Activated naive CD8-positive, alpha-beta T cell treated with anti-CD3 and anti-CD28 coated beads for 36 hours (primary cell): ENCODE data around the gene CMYA5. TPM values are rescaled to one million over a fixed set of nuclear protein-coding genes. Genes with fewer than 3 reads are reported as not detected.

Source experiments
- DNase-seq: peaks from one replicate; pipeline ENCODE4 v3.0.0; 2021
- H3K27ac Mint-ChIP-seq: one replicate; pipeline ENCODE4 v1.8.0; 2022; ENCODE audit warnings: mild to moderate bottlenecking, moderate library complexity, mixed read lengths
- H3K27me3 Mint-ChIP-seq: one replicate; pipeline ENCODE4 v1.8.0; 2022; ENCODE audit warnings: mild to moderate bottlenecking, mixed read lengths
- H3K36me3 Mint-ChIP-seq: one replicate; pipeline ENCODE4 v1.8.0; 2021; ENCODE audit warnings: mild to moderate bottlenecking, mixed read lengths
- H3K4me1 Mint-ChIP-seq: one replicate; pipeline ENCODE4 v1.8.0; 2021; ENCODE audit warnings: mixed read lengths
- H3K4me3 Mint-ChIP-seq: one replicate; pipeline ENCODE4 v1.8.0; 2022; ENCODE audit warnings: mild to moderate bottlenecking, moderate library complexity, mixed read lengths
- H3K9me3 Mint-ChIP-seq: one replicate; pipeline ENCODE4 v1.8.0; 2022; ENCODE audit warnings: mixed read lengths
- total RNA-seq, 2 experiments: library from RNA; stranded (reverse); gene quantifications; one replicate each; pipeline ENCODE4 v1.2.3, GENCODE V29; 2021

The CMYA5 gene
- total RNA-seq, 2 experiments from 2014 or later: 0.16 to 0.29 TPM

DNA sequence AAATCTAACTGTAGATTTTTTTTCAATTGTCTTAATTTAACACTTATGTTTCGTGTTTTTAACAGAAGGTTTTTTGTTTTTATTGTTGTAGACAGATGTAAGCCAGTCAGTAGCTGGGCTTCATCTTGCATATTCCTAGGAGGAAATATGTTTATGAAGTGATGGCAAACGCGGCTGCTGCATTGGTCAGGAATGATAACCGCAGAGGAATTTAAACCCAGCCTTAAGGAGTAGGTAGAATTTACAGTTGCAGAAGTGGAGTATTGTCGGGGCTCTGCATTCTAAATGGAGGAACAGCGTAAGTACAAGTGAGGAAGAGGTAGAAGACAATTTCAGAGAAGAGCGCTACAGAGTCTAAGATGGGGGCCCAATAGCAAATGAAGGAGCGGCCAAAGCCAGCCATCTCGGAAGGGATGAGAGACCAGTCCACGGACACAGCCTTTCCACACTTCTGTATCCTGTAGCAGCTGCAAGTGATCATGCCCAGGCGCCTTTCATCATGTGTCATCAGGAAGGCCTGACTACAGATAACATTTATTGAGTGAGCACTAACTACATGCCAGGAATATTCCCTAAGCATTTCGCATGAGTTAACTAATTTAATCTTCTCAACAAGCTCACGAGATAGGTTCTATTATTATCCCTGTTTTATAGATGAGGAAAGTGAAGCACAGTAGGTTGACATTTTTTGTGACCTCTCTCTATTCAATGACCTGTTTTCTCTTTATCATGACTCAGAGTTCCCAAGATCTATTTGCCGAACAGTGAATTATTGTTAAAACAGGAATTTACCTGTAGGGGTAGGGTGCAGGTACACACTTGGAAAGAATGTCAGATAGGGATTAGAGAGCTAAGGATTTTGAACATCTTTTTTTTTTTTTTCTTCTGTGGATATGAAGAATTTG, 38.1 kb downstream of the CMYA5 start:
- Mint-ChIP-seq H3K27me3 (peaks cover 55% of the 10 kb centered on the region), H3K27ac (no peak overlapping the region), H3K4me1 (peaks cover 10% of the 10 kb centered on the region), H3K9me3 (no peaks in the 10 kb centered on the region), H3K36me3 (peaks cover 2% of the 10 kb centered on the region), H3K4me3 (no peak overlapping the region)
- no peak for DNase-seq

DNA sequence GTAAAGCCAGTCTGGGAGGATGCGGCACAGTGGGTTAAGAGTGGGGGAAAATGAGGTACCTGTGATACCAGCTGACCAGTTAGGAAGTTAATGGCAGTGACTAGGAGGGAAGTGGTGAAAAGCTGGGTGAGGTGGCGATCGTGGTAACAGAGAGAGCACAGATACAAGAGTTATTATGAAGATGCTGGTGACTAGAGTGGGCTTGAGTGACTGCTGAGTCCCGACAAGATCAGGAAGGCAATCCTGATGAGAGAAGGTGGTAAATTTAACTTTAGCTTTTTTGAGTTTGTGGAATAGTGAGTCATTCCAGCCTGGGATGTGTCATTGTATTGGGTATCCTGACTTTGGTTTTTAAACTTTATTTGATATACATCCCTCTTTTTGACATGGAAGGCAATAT, 38.8 kb downstream of the CMYA5 start:
- peaks cover 16% of the 10 kb centered on the region for H3K4me1 Mint-ChIP-seq
- H3K27ac Mint-ChIP-seq: no peak overlapping the region
- no peak overlapping the region for H3K4me3 Mint-ChIP-seq
- no peak for DNase-seq
- no peaks in the 10 kb centered on the region for H3K9me3 Mint-ChIP-seq
- H3K27me3 Mint-ChIP-seq: peaks cover 62% of the 10 kb centered on the region
- peaks cover 2% of the 10 kb centered on the region for H3K36me3 Mint-ChIP-seq

DNA sequence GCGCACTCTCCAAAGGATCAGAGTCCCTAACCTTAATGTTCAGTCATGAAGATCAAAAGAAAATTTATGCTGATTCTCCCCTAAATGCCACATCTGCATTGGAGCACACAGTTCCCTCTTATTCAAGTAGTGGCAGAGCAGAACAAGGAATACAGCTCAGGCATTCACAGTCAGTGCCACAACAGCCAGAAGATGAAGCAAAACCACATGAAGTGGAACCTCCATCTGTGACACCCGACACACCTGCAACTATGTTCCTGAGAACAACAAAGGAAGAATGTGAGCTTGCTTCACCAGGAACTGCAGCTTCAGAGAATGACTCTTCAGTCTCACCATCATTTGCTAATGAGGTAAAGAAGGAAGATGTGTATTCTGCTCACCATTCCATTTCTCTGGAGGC, 40.0 kb downstream of the CMYA5 start:
- Mint-ChIP-seq H3K4me1 (peaks cover 16% of the 10 kb centered on the region), H3K36me3 (peaks cover 2% of the 10 kb centered on the region), H3K4me3 (no peak overlapping the region), H3K27ac (no peak overlapping the region), H3K27me3 (peaks cover 75% of the 10 kb centered on the region), H3K9me3 (no peaks in the 10 kb centered on the region)
- no peak for DNase-seq

DNA sequence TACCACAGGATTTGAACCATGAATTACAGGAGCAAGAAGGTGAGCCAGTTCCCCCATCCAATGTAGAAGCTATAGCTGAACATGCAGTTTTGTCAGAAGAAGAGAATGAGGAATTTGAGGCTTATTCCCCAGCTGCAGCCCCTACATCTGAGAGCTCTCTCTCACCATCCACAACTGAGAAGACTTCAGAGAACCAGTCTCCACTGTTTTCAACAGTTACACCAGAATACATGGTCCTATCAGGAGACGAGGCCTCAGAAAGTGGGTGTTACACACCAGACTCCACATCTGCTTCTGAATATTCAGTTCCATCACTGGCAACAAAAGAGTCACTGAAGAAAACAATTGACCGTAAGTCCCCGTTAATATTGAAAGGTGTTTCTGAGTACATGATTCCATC, 40.9 kb downstream of the CMYA5 start:
- Mint-ChIP-seq H3K4me3 (no peak overlapping the region), H3K4me1 (peaks cover 20% of the 10 kb centered on the region), H3K27me3 (peaks cover 83% of the 10 kb centered on the region), H3K27ac (no peak overlapping the region), H3K36me3 (peaks cover 2% of the 10 kb centered on the region), H3K9me3 (no peaks in the 10 kb centered on the region)
- no peak for DNase-seq

DNA sequence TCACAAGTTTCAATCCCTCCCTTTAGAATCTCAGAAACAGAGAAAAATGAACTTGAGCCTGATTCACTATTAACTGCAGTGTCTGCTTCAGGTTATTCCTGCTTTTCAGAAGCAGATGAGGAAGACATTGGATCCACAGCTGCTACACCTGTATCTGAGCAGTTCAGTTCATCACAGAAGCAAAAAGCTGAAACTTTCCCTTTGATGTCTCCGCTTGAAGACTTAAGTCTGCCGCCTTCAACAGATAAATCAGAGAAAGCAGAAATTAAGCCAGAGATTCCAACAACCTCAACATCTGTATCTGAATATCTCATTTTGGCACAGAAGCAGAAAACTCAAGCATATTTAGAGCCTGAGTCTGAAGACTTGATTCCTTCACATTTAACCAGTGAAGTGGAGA, 42.1 kb downstream of the CMYA5 start:
- Mint-ChIP-seq H3K4me1 (peaks cover 32% of the 10 kb centered on the region), H3K36me3 (peaks cover 2% of the 10 kb centered on the region), H3K27ac (no peak overlapping the region), H3K27me3 (peaks cover 83% of the 10 kb centered on the region), H3K9me3 (no peaks in the 10 kb centered on the region), H3K4me3 (no peak overlapping the region)
- DNase-seq: no peak

DNA sequence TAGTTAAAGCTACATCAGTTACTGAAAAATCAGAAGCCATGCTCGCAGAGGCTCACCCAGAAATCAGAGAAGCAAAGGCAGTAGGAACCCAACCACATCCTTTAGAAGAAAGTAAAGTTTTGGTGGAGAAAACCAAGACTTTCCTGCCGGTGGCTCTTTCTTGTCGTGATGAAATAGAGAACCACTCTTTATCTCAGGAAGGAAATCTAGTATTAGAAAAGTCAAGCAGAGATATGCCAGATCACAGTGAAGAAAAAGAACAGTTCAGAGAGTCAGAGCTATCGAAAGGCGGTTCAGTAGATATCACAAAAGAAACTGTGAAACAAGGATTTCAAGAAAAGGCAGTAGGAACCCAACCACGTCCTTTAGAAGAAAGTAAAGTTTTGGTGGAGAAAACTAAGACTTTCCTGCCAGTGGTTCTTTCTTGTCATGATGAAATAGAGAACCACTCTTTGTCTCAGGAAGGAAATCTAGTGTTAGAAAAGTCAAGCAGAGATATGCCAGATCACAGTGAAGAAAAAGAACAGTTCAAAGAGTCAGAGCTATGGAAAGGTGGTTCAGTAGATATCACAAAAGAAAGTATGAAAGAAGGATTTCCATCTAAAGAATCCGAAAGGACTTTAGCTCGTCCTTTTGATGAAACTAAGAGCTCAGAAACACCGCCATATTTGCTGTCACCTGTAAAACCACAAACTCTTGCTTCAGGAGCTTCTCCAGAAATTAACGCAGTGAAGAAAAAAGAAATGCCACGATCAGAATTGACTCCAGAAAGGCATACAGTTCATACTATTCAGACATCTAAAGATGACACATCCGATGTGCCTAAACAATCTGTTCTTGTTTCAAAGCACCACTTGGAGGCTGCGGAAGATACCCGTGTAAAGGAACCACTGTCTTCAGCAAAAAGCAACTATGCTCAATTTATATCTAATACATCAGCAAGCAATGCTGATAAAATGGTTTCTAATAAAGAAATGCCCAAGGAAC, 47.2 kb downstream of the CMYA5 start:
- Mint-ChIP-seq H3K9me3 (peaks cover 4% of the 10 kb centered on the region), H3K27me3 (peaks cover 58% of the 10 kb centered on the region), H3K36me3 (no peaks in the 10 kb centered on the region), H3K4me3 (peak overlapping the region; percentile 58), H3K27ac (peak overlapping the region; percentile 73), H3K4me1 (peaks cover 42% of the 10 kb centered on the region)
- DNase-seq: no peak

DNA sequence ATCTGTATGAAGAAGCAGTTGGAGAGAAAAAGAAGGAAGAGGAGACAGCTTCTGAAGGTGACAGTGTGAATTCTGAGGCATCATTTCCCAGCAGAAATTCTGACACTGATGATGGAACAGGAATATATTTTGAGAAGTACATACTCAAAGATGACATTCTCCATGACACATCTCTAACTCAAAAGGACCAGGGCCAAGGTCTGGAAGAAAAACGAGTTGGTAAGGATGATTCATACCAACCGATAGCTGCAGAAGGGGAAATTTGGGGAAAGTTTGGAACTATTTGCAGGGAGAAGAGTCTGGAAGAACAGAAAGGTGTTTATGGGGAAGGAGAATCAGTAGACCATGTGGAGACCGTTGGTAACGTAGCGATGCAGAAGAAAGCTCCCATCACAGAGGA, 48.7 kb downstream of the CMYA5 start:
- H3K27ac Mint-ChIP-seq: no peak overlapping the region
- no peak overlapping the region for H3K4me3 Mint-ChIP-seq
- DNase-seq: no peak
- H3K4me1 Mint-ChIP-seq: peaks cover 32% of the 10 kb centered on the region
- H3K36me3 Mint-ChIP-seq: no peaks in the 10 kb centered on the region
- H3K9me3 Mint-ChIP-seq: peaks cover 4% of the 10 kb centered on the region
- H3K27me3 Mint-ChIP-seq: peaks cover 47% of the 10 kb centered on the region

DNA sequence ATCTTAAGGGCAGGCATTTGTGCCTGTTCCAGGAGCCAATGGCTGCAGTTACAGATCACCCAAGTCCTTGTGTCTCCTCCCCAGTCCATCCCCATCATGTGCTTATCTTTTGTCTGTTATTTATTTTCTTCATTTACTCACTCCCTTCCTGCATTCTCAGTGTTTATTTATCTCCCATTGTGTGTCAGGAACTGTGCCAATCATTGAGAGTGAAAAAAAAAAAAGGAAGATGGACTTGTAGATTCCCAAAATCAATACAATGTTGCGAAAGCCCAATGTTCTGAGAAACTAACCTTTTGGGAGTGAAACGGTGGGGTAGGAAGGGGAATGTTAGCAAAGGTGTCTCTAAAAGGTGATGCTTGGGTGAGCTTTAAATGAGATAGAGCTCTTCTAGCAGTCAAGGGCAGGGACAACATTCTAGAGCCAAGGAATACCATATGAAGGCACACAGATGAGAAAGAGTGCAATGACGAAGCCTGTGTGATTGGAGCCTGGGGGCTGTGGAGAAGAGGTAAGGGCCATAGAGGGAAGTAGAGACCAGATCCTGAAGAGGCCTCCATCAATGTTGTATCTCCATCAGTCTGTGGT, 53.0 kb downstream of the CMYA5 start:
- no peak overlapping the region for H3K27ac Mint-ChIP-seq
- DNase-seq: no peak
- peaks cover 21% of the 10 kb centered on the region for H3K27me3 Mint-ChIP-seq
- no peaks in the 10 kb centered on the region for H3K36me3 Mint-ChIP-seq
- H3K4me1 Mint-ChIP-seq: peaks cover 8% of the 10 kb centered on the region
- H3K9me3 Mint-ChIP-seq: peaks cover 4% of the 10 kb centered on the region
- H3K4me3 Mint-ChIP-seq: no peak overlapping the region

DNA sequence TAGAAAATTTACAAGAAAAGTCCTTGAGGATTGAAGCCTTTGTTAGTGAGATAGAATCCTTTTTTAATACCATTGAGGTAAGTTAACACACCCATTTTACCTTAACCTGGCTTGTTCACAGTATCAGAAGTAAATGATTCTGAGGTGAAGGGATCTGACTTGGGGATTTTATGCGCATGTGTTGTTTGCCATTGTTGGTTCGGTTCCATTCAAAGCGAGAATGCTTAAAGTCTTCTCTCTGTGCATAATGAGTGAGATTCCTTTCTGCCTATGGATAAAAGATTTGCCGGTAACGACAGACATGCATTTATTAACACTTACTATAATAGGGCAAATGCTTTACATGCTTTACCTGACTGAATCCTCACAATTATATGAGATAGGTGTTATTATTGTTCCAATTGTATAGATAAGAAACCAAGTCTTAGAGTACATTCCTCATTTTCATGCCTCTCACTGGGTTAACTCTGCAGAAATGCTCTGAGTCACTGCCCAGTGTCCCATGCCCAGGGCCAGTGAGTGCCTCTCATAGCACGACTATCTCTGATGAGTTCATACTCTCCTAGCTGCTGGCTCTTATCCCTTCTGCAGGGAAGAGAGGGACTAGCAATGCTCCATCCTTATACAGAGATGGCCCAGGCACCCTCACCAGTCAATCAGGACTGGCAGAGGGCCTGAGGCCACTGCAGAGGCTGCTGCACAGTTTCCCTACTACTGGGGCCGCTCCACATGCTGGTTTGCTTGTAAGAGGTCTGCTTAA, 54.4 kb downstream of the CMYA5 start:
- Mint-ChIP-seq H3K27ac (no peak overlapping the region), H3K27me3 (peaks cover 9% of the 10 kb centered on the region), H3K4me1 (no peaks in the 10 kb centered on the region), H3K4me3 (no peak overlapping the region), H3K9me3 (no peaks in the 10 kb centered on the region), H3K36me3 (no peaks in the 10 kb centered on the region)
- no peak for DNase-seq

DNA sequence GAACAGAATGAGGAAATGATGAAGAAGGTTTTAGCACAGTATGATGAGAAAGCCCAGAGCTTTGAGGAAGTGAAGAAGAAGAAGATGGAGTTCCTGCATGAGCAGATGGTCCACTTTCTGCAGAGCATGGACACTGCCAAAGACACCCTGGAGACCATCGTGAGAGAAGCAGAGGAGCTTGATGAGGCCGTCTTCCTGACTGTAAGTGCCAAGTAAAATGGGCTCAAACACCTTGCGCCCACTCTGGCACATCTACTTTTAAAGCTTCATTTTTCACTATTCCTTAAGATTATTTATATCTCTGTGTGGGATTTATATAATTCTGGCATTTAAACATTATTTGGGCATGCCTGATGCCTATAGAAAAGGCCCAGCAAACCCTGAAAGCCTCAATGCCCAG, 55.6 kb downstream of the CMYA5 start:
- Mint-ChIP-seq H3K4me3 (no peak overlapping the region), H3K27ac (no peak overlapping the region), H3K36me3 (no peaks in the 10 kb centered on the region), H3K9me3 (no peaks in the 10 kb centered on the region), H3K4me1 (no peaks in the 10 kb centered on the region), H3K27me3 (peaks cover 13% of the 10 kb centered on the region)
- DNase-seq: no peak

DNA sequence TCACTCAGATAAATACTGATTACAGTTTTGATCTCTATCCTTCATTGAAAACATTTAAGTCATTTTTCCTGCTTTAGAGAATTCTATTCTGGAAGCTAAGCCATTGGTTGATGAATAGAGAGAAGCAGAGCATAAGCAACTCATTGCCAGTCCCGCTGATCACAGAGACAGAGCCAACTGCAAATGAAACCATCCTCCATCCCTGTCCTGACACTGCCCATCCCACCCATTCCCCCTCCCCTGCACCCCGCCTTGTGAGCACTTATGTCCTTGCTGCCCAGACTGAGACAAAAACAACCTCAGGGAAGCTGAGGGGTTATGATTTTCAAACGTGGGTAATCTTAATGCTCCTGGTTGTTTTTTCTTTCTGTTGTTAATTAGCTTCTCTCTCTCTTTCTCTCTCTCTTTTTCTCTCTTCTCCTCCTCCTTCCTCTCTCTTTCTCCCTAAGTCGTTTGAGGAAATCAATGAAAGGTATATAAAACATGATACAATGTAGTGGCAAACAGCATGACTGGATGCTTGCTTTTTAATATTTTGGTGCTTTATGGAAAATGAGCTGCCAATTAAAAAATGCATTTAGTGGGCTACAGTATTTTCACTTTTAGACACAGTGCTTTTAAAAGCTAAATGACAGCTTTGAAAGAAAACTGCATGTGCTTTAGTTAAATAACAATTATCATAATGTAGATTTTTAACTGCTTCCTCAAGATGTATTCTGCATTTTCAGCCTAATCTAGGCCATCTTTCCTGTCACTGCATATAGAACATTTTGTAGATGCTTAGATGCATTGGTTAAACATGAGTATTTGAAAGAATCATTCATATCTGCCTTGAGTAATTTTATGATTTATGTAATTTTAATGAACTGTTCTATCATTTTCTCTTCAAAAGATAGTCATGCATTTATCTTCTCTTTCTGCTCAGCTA, 57.3 kb downstream of the CMYA5 start:
- Mint-ChIP-seq H3K4me1 (no peaks in the 10 kb centered on the region), H3K27ac (no peak overlapping the region), H3K4me3 (no peak overlapping the region), H3K36me3 (peaks cover 1% of the 10 kb centered on the region), H3K27me3 (peaks cover 18% of the 10 kb centered on the region), H3K9me3 (no peaks in the 10 kb centered on the region)
- no peak for DNase-seq

DNA sequence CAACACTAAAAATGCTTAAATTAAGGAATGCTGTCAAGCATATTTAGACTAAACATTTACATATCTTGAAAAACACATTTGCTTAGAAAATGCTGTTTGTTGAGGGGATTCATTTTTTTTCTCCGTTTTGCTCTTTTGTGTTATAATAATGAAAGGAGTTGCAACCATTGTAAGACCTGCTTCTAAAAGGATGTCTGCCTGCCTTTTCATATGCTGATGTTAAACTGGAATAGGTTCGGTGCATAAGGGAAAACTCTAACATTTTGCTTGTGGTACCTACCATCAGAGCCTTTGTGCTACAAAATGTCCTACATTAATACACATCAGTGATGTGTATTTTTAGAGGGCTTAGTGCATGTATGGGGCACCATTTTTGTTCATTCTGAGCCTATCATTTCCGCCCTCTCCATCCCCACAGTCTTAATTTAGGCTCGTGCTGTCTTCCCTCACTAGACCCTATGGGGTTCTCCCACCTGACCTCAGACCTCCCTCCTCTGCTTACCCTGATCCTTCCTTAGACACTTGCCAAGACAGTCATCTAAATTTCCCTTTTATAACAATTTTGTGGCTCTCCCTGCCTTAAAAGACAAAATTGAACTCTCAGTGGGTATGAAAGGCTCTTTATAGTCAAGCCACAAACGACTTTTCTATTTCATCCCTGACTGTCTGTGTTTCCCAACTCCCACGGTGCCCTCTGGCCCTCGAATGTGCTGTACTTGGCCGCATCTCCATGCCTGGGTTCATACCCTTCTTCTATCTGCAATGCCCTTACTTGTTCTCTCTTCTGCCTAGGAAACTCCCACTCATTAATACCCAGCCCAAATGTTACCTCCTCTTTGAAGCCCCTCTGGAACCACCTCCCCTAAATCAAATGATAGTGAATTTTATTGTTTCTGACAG, 61.2 kb downstream of the CMYA5 start:
- H3K36me3 Mint-ChIP-seq: peaks cover 1% of the 10 kb centered on the region
- H3K27me3 Mint-ChIP-seq: peaks cover 14% of the 10 kb centered on the region
- no peak for DNase-seq
- no peaks in the 10 kb centered on the region for H3K9me3 Mint-ChIP-seq
- no peak overlapping the region for H3K4me3 Mint-ChIP-seq
- peaks cover 3% of the 10 kb centered on the region for H3K4me1 Mint-ChIP-seq
- no peak overlapping the region for H3K27ac Mint-ChIP-seq

DNA sequence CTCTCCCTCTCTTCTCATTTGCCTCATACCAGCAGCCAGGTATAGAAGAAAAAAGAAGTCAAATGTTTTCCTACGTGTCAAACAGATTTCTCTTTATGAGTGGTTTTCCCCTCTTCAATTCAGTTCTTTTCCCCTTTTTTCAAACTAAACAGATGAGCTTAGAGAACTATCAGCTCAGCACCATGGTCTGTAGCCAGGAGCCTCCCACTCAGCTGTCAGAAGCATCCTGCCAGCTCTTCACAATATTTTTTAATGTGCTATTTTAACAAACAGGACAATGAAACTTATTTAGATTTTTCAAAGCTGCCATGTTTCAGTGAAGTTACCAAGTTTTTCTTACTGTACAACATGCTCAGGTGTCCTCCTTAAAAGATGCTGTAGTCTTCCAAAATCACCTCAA, 63.5 kb downstream of the CMYA5 start:
- no peak overlapping the region for H3K4me3 Mint-ChIP-seq

More for the DNA sequence above, 63.5 kb downstream of the CMYA5 start:
- peaks cover 14% of the 10 kb centered on the region for H3K27me3 Mint-ChIP-seq
- H3K27ac Mint-ChIP-seq: no peak overlapping the region
- no peaks in the 10 kb centered on the region for H3K9me3 Mint-ChIP-seq
- no peak for DNase-seq
- peaks cover 8% of the 10 kb centered on the region for H3K4me1 Mint-ChIP-seq
- H3K36me3 Mint-ChIP-seq: peaks cover 1% of the 10 kb centered on the region
